HepG2 (cell line): ENCODE results near the gene ABAT. TPM values are rescaled to one million over a fixed set of nuclear protein-coding genes. Genes with fewer than 3 reads are reported as not detected.
A peak's percentile ranks its signal among the peaks of the same experiment; 100 is the strongest.

Experiments
- DR1 ChIP-seq: sonication (generic); formaldehyde crosslinking; IDR thresholded peaks from 2 replicates; pipeline ENCODE4 v1.8.0; 2021; ENCODE audit warnings: mild to moderate bottlenecking, missing genetic modification reagents, inconsistent platforms
- ETV6 ChIP-seq: sonication (generic); formaldehyde crosslinking; conservative IDR thresholded peaks from 2 replicates; pipeline ENCODE4 v1.4.0; 2020; ENCODE audit warnings: missing genetic modification reagents
- FOSL1 ChIP-seq: sonication (generic); formaldehyde crosslinking; IDR thresholded peaks from 2 replicates; pipeline ENCODE4 v1.9.0; 2021; ENCODE audit warnings: missing genetic modification reagents, borderline replicate concordance
- GPN1 ChIP-seq: sonication (generic); formaldehyde crosslinking; IDR thresholded peaks from 2 replicates; pipeline ENCODE4 v1.5.1; 2020; ENCODE audit warnings: missing genetic modification reagents, borderline replicate concordance
- HNF4A ChIP-seq: sonication (generic); formaldehyde crosslinking; IDR thresholded peaks from 2 replicates; pipeline ENCODE4 v1.4.0; 2020; ENCODE audit warnings: missing genetic modification reagents
- MEF2D ChIP-seq: sonication (generic); formaldehyde crosslinking; IDR thresholded peaks from 2 replicates; pipeline ENCODE4 v1.5.1; 2020; ENCODE audit warnings: mild to moderate bottlenecking, missing genetic modification reagents
- MXD4 ChIP-seq: IDR thresholded peaks from 2 replicates; pipeline ENCODE4 v1.6.1; 2016; ENCODE audit warnings: mild to moderate bottlenecking, missing biosample characterization, missing genetic modification reagents
- NCOR1 ChIP-seq: fragments of 200-600 bp; sonication (generic); IDR thresholded peaks from 2 replicates; pipeline ENCODE4 v1.7.0; 2017; ENCODE audit warnings: antibody characterized with exemption, low read length, borderline replicate concordance
- NFE2L1 ChIP-seq: sonication (generic); formaldehyde crosslinking; IDR thresholded peaks from 2 replicates; pipeline ENCODE4 v1.4.0; 2020; ENCODE audit warnings: missing genetic modification reagents, mild to moderate bottlenecking, borderline replicate concordance
- PHB2 ChIP-seq: fragments of 450-650 bp; IDR thresholded peaks from 2 replicates; pipeline ENCODE4 v1.6.1; 2018; ENCODE audit not compliant: partially characterized antibody
- PPARG ChIP-seq: conservative IDR thresholded peaks from 2 replicates; pipeline ENCODE4 v1.6.1; 2016; ENCODE audit warnings: missing biosample characterization, missing genetic modification reagents
- PRPF4 ChIP-seq: fragments of 200-400 bp; formaldehyde crosslinking; IDR thresholded peaks from 2 replicates; pipeline ENCODE4 v1.6.1; 2016; ENCODE audit warnings: low read length, low read depth; ENCODE audit not compliant: poor library complexity, severe bottlenecking
- SMC3 ChIP-seq: IDR thresholded peaks from 2 replicates; pipeline ENCODE4 v1.6.1; 2011; ENCODE audit warnings: low read length, improper control_type of control experiment
- SOX13 ChIP-seq, 3 experiments: fragments of 450-650 bp in 1 of 3; sonication (generic) in 1 of 3; formaldehyde crosslinking in 1 of 3; IDR thresholded peaks in 2 of 3; conservative IDR thresholded peaks in 1 of 3; 2 replicates each; pipeline versions ENCODE4 v1.5.0 to v1.6.1; 2016 to 2020; ENCODE audit warnings: antibody characterized with exemption in 1 of 3, mild to moderate bottlenecking in 1 of 3, missing compliant biosample characterization in 1 of 3, missing genetic modification reagents in 1 of 3, moderate library complexity in 1 of 3
- SOX5 ChIP-seq: IDR thresholded peaks from 2 replicates; pipeline ENCODE4 v1.6.1; 2016; ENCODE audit warnings: borderline replicate concordance
- SOX6 ChIP-seq, 2 experiments: fragments of 450-650 bp in 1 of 2; sonication (generic) in 1 of 2; formaldehyde crosslinking in 1 of 2; IDR thresholded peaks; 2 replicates each; pipeline versions ENCODE4 v1.4.0 to v1.6.1; 2017 to 2020; ENCODE audit warnings: antibody characterized with exemption in 1 of 2, mild to moderate bottlenecking in 1 of 2, missing genetic modification reagents in 1 of 2
- TCF7L2 ChIP-seq: IDR thresholded peaks from 2 replicates; pipeline ENCODE4 v1.6.1; 2011; ENCODE audit warnings: mild to moderate bottlenecking, low read depth, low read length, moderate library complexity
- TSC22D2 ChIP-seq: sonication (generic); formaldehyde crosslinking; IDR thresholded peaks from 2 replicates; pipeline ENCODE4 v1.5.1; 2020; ENCODE audit warnings: missing genetic modification reagents, mild to moderate bottlenecking, borderline replicate concordance
- ZBTB7B ChIP-seq: sonication (generic); formaldehyde crosslinking; IDR thresholded peaks from 2 replicates; pipeline ENCODE4 v1.4.0; 2020; ENCODE audit warnings: missing genetic modification reagents
- ZFP36L1 ChIP-seq: sonication (generic); formaldehyde crosslinking; IDR thresholded peaks from 2 replicates; pipeline ENCODE4 v1.8.0; 2022; ENCODE audit warnings: mild to moderate bottlenecking, missing genetic modification reagents, moderate library complexity
- ZFP90 ChIP-seq: sonication (generic); formaldehyde crosslinking; IDR thresholded peaks from 2 replicates; pipeline ENCODE4 v1.8.0; 2022; ENCODE audit warnings: missing genetic modification reagents, mild to moderate bottlenecking, inconsistent platforms, borderline replicate concordance
- ZKSCAN8 ChIP-seq: IDR thresholded peaks from 2 replicates; pipeline ENCODE4 v1.6.1; 2016; ENCODE audit warnings: borderline replicate concordance, missing genetic modification reagents, missing compliant biosample characterization
- ZNF138 ChIP-seq: sonication (generic); formaldehyde crosslinking; IDR thresholded peaks from 2 replicates; pipeline ENCODE4 v1.5.0; 2020; ENCODE audit warnings: mild to moderate bottlenecking, low read depth, missing genetic modification reagents
- ZNF17 ChIP-seq: sonication (generic); formaldehyde crosslinking; IDR thresholded peaks from 2 replicates; pipeline ENCODE4 v1.5.0; 2020; ENCODE audit warnings: mild to moderate bottlenecking, missing genetic modification reagents
- ZNF230 ChIP-seq: sonication (generic); formaldehyde crosslinking; IDR thresholded peaks from 2 replicates; pipeline ENCODE4 v1.4.0; 2020; ENCODE audit warnings: mild to moderate bottlenecking, missing genetic modification reagents
- ZNF343 ChIP-seq: sonication (generic); formaldehyde crosslinking; IDR thresholded peaks from 2 replicates; pipeline ENCODE4 v1.4.0; 2020; ENCODE audit warnings: mild to moderate bottlenecking, missing genetic modification reagents
- ZNF432 ChIP-seq: sonication (generic); formaldehyde crosslinking; IDR thresholded peaks from 2 replicates; pipeline ENCODE4 v1.5.0; 2020; ENCODE audit warnings: missing genetic modification reagents, mild to moderate bottlenecking, borderline replicate concordance
- ZNF644 ChIP-seq: IDR thresholded peaks from 2 replicates; pipeline ENCODE4 v1.6.1; 2016; ENCODE audit warnings: low read depth
- ZNF709 ChIP-seq: sonication (generic); formaldehyde crosslinking; IDR thresholded peaks from 2 replicates; pipeline ENCODE4 v1.5.0; 2020; ENCODE audit warnings: mild to moderate bottlenecking, missing genetic modification reagents
- ZSCAN9 ChIP-seq: IDR thresholded peaks from 2 replicates; pipeline ENCODE4 v1.6.1; 2016; ENCODE audit warnings: borderline replicate concordance
- polyA plus RNA-seq, 8 experiments: library from polyadenylated mRNA; depleted of rRNA in 3 of 8; stranded (reverse) in 7 of 8; unstranded in 1 of 8; fragments of >200 nt; fragmentation: Illumina TruSeq in 4 of 8; extraction: Trizol in 4 of 8; gene quantifications; 2 replicates each; pipeline versions ENCODE4 v1.2.1 to v1.2.3, GENCODE V29; 2011 to 2016; ENCODE audit warnings: low read depth in 4 of 8, missing spikeins in 1 of 8, mixed read lengths in 1 of 8; ENCODE audit not compliant: insufficient read depth in 1 of 8
- total RNA-seq, 5 experiments: library from RNA; depleted of rRNA; stranded (reverse); fragments of >200 nt; fragmentation: Illumina TruSeq; extraction: Trizol; gene quantifications; 2 replicates each; pipeline ENCODE4 v1.2.3, GENCODE V29; 2016; ENCODE audit warnings: low read depth in 1 of 5

The ABAT gene
- total and polyA plus RNA-seq, 2 of the 13 experiments (the other 11 are each of a cell fraction or from before 2014, with no cell fraction given) = 47.6 to 97.3 TPM

GRCh38 chr16:8797364-8798173 lies 123.2 kb downstream of the ABAT start, which contains the start of the genes PMM2 and TMEM186 (continued):
- TF ChIP-seq PRPF4 (no peak), SMC3 (0 out of 2 replicates have a peak, but pooled peaks have one; percentile 2), HNF4A (0 out of 2 replicates have a peak, but pooled peaks have one; percentile 31), ZNF230 (CRISPR knock-in tag) (peak; percentile 71; the same call in 1 of the 2 replicates), NFE2L1 (peak; percentile 96), ZNF709 (CRISPR knock-in tag) (peak; percentile 94), NCOR1 (no peak; the same call in 1 of the 2 replicates), ZNF432 (CRISPR knock-in tag) (no peak), SOX5 (peak; percentile 72), PPARG (peak; percentile 66; the same call in 1 of the 2 replicates), ZNF138 (CRISPR knock-in tag) (peak; percentile 90), ZNF644 (CRISPR knock-in tag) (no peak), FOSL1 (CRISPR knock-in tag) (no peak), ZNF343 (CRISPR knock-in tag) (peak; percentile 93), TCF7L2 (no peak), TSC22D2 (peak; percentile 98), MEF2D (CRISPR knock-in tag) (peak; percentile 98), PHB2 (no peak), SOX13 (IDR thresholded peaks at IDR 0.05) (peak; percentile 47), SOX13 (CRISPR knock-in tag; conservative IDR thresholded peaks at IDR 0.05 in 1 of 2, IDR thresholded peaks at IDR 0.05 in 1 of 2) (peak in 1 of 2 experiments; percentile 53; a peak in 2 of 4 replicates), GPN1 (peak; percentile 96), SOX6 (IDR thresholded peaks at IDR 0.05) (no peak), SOX6 (CRISPR knock-in tag; IDR thresholded peaks at IDR 0.05) (peak; percentile 84), ZBTB7B (0 out of 2 replicates have a peak, but pooled peaks have one; percentile 33), DR1 (CRISPR knock-in tag) (peak; percentile 92), ZFP90 (CRISPR knock-in tag) (peak; percentile 98), ETV6 (CRISPR knock-in tag) (peak; percentile 90), ZNF17 (CRISPR knock-in tag) (no peak; the same call in 1 of the 2 replicates), ZSCAN9 (CRISPR knock-in tag) (peak; percentile 99), MXD4 (CRISPR knock-in tag) (peak; percentile 100), ZFP36L1 (peak; percentile 98; the same call in 1 of the 2 replicates), ZKSCAN8 (CRISPR knock-in tag) (peak; percentile 93; the same call in 1 of the 2 replicates)
